T-helper 22 cell (primary cell): ENCODE results near the gene OPN1LW.
A peak's percentile ranks its signal among the peaks of the same experiment; 100 is the strongest.
"Not testable (repeated sequence)": the region's sequence is repeated elsewhere in the genome, so short reads cannot be mapped to it uniquely, and the experiment has no call there.

Experiments used
- DNase-seq: peaks from one replicate; pipeline ENCODE4 v3.0.0-alpha.2; 2020; ENCODE audit warnings: low read depth

Gene OPN1LW

GRCh38 chrX:154144010-154144409, at the start of gene OPN1LW:
TSS of gene OPN1LW (plus strand) at chrX:154144243. CDS start at chrX:154144284, 41 bp downstream.
- not testable (repeated sequence) for DNase-seq

- no peak for DNase-seq
Observed at GRCh38 chrX:154094833-154095232, 49.2 kb upstream of the OPN1LW start.

- no peak for DNase-seq
Observed at GRCh38 chrX:154096140-154097002, 47.7 kb upstream of the OPN1LW start.

GRCh38 chrX:154097003-154097588, 46.9 kb upstream of the OPN1LW start:
- peak; percentile 60 for DNase-seq

GRCh38 chrX:154097589-154098541, 46.2 kb upstream of the OPN1LW start, which contains the start of gene MECP2:
TSS of gene MECP2 (minus strand) at chrX:154097717.
- DNase-seq, result peak; percentile 79

- DNase-seq, result no peak
Observed at GRCh38 chrX:154098551-154098950, 45.5 kb upstream of the OPN1LW start.

- DNase-seq, result no peak
Observed at GRCh38 chrX:154113729-154114128, 30.3 kb upstream of the OPN1LW start.

GRCh38 chrX:154114652-154115051, 29.4 kb upstream of the OPN1LW start:
- DNase-seq, result no peak

- no peak for DNase-seq
Observed at GRCh38 chrX:154115071-154115470, 29.0 kb upstream of the OPN1LW start.

GRCh38 chrX:154115750-154116149, 28.3 kb upstream of the OPN1LW start:
- DNase-seq, result no peak

- DNase-seq, result no peak
Observed at GRCh38 chrX:154116426-154117211, 27.4 kb upstream of the OPN1LW start.

- no peak for DNase-seq
Observed at GRCh38 chrX:154117566-154117965, 26.5 kb upstream of the OPN1LW start.

GRCh38 chrX:154120567-154120966, 23.5 kb upstream of the OPN1LW start:
- DNase-seq, result no peak

GRCh38 chrX:154121207-154121606, 22.8 kb upstream of the OPN1LW start:
- DNase-seq, result no peak

GRCh38 chrX:154121961-154122360, 22.1 kb upstream of the OPN1LW start:
- no peak for DNase-seq

GRCh38 chrX:154123241-154124219, 20.5 kb upstream of the OPN1LW start:
- DNase-seq, result peak; percentile 24

GRCh38 chrX:154125391-154126040, 18.5 kb upstream of the OPN1LW start:
- DNase-seq, result no peak

- no peak for DNase-seq
Observed at GRCh38 chrX:154126101-154126500, 17.9 kb upstream of the OPN1LW start.

GRCh38 chrX:154131955-154132354, 12.1 kb upstream of the OPN1LW start:
- DNase-seq, result no peak

GRCh38 chrX:154132366-154132765, 11.7 kb upstream of the OPN1LW start:
- no peak for DNase-seq
